ENCODE results near the gene CDK6.

Gene CDK6

DNA sequence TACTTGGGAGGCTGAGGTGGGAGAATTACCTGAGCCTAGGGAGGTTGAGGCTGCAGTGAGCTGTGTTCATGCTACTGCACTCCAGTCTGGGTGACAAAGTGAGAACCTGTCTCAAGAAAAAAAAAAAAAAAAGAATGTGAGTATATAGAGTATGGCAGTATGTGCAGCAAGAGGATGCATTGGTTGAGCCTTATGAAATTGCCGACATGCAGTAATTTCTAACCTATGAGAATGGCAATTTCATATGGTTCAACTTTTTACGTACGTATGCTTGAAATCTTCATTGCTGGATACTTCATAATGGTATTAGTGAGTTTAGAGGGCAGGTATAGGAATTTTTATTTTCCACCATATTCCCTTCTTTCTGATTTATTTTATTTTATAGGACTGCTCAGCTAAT lies 241.6 kb downstream of the CDK6 start:
- DNase-seq (ENCODE audit: low spot score): no peak
- TF ChIP-seq CTCF (IDR thresholded peaks at IDR 0.05; ENCODE audit: extremely low read depth, missing control alignments): no peak

DNA sequence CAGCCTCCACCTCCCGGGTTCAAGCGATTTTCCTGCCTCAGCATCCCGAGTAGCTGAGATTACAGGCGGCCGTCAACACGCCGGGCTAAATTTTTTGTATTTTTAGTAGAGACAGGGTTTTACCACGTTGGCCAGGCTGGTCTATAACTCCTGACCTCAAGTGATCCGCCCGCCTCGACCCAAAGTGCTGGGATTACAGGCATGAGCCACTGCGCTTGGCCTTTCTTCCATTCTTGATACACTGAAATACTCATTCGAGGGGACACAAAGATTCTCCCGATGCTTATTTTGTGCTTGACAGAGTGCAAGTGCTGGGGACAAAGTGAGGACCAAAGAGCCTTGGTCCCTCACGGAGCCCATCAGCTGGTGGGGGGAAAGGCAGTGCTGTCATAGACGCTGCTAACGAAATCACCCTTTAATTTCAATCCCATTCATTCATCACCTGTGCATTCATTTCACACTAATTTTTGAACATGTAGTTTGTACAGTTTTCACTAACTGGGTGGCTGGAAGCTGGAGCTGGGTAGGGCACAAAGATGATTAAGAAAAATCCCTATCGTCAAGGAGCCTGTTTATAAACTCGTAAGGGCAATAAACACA lies 245.6 kb downstream of the CDK6 start:
- no peak for DNase-seq (ENCODE audit: low spot score)

GRCh38 chr7:92589056-92589455 lies 247.3 kb downstream of the CDK6 start:
- TF ChIP-seq CTCF (IDR thresholded peaks at IDR 0.05; ENCODE audit: extremely low read depth, missing control alignments): no peak
- DNase-seq (ENCODE audit: low spot score): no peak

More for the DNA sequence above, 245.6 kb downstream of the CDK6 start:
- TF ChIP-seq CTCF (IDR thresholded peaks at IDR 0.05; ENCODE audit: extremely low read depth, missing control alignments): no peak

DNA sequence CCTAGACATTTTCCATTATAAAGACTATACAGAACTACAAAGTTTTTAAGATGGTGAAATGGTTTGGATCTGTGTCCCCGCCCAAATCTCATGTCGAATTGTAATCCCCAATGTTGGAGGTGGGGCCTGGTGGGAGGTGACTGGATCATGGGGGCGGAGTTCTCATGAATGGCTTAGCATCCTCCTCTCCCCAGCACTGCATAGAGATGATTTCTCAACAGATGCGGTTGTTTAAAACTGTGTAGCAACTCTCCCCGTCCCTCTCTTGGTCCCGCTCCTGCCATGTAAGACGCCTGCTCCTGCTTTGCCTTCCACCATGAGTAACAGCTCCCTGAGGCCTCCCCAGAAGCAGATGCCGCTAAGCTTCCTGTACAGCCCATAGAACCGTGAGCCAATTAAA lies 247.8 kb downstream of the CDK6 start:
- TF ChIP-seq CTCF (IDR thresholded peaks at IDR 0.05; ENCODE audit: extremely low read depth, missing control alignments): no peak
- no peak for DNase-seq (ENCODE audit: low spot score)

DNA sequence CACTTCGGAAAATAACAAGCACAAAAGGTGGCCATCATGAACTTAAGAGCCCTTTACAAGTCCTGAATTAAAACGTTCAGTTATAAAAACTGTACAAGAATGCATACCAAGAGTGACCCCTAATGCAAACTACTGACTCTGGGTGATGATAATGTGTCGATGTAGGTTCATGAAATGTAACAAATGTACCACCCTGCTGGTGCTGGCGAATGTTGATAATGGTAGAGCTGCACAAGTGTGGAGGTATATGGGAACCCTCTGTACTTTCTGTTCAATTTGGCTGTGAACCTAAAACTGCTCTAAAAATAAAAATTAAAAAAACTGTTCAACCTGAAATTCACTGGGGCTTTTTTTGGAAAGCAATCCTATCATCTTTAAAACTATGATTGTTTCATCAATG lies 249.5 kb downstream of the CDK6 start:
- TF ChIP-seq CTCF (IDR thresholded peaks at IDR 0.05; ENCODE audit: extremely low read depth, missing control alignments): no peak

DNA sequence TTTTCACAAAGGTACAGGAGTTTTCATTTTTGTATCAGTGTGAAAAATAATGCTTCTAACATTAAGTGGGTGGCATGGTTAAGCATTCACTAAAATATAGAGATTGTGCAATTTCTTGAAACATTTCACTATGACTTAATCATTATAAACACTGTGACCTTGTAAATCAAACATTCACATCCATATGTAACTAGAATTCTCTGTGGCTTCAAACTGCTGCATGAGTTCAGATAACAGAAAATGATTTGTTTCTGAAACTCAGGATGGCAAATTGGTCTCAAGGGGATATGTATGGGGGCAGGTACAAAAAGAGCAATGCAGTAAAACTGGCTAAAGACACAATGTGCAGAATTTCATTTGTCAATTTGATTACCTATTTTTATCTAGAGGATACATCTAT lies 250.0 kb downstream of the CDK6 start:
- TF ChIP-seq CTCF (IDR thresholded peaks at IDR 0.05; ENCODE audit: extremely low read depth, missing control alignments): no peak
- no peak for DNase-seq (ENCODE audit: low spot score)

More for the DNA sequence above, 249.5 kb downstream of the CDK6 start:
- no peak for DNase-seq (ENCODE audit: low spot score)

- TF ChIP-seq CTCF (IDR thresholded peaks at IDR 0.05; ENCODE audit: extremely low read depth, missing control alignments): no peak
- DNase-seq (ENCODE audit: low spot score): no peak
These were observed 251.4 kb downstream of the CDK6 start for GRCh38 chr7:92584953-92585352.

Data from GM20000 (cell line).